H1 (cell line): ENCODE results near the gene C20orf96. TPM values are rescaled to one million over a fixed set of nuclear protein-coding genes. Genes with fewer than 3 reads are reported as not detected.

ENCODE experiments used
- EP300 ChIP-seq, 2 experiments: IDR thresholded peaks; 1 replicate in 1 of 2; 2 replicates in 1 of 2; pipeline ENCODE4 v1.6.1; 2011 to 2012; ENCODE audit warnings: low read depth in 2 of 2, low read length in 2 of 2, mild to moderate bottlenecking in 2 of 2, borderline replicate concordance in 1 of 2, inconsistent platforms in 1 of 2, moderate library complexity in 1 of 2
- ZNF274 ChIP-seq: IDR thresholded peaks from 2 replicates; pipeline ENCODE4 v1.7.0; 2012; ENCODE audit warnings: low read length, borderline replicate concordance; ENCODE audit errors: extremely low read depth
- polyA plus RNA-seq, 7 experiments: library from polyadenylated mRNA; depleted of rRNA in 3 of 7; stranded (reverse) in 5 of 7; unstranded in 2 of 7; fragments of >200 nt in 5 of 7; fragments of 200-250 nt in 2 of 7; gene quantifications; 1 replicate in 5 of 7; 2 replicates in 1 of 7; 4 replicates in 1 of 7; pipeline versions ENCODE4 v1.2.1 to v1.2.3, GENCODE V29; 2011 to 2013; ENCODE audit warnings: missing spikeins in 2 of 7, mixed read lengths in 2 of 7
- total RNA-seq: library from RNA; stranded (reverse); fragmentation: NEBNext Ultra II Directional; extraction: Animal tissue kit (Norgen Biotek cat#: 25700); gene quantifications from 2 replicates; pipeline ENCODE4 v1.2.1, GENCODE V29; 2021

The C20orf96 gene
- total and polyA plus RNA-seq, 2 of the 8 experiments (the other 6 are each of a cell fraction or from before 2014, with no cell fraction given): 19.2 to 21.0 TPM

GRCh38 chr20:300345-300990 is 9.9 kb upstream of the C20orf96 start (continued):
- no peak for TF ChIP-seq ZNF274
- no peak for TF ChIP-seq EP300 (IDR thresholded peaks at IDR 0.05; ENCODE audit: borderline replicate concordance in 1 of 2, low read depth in 2 of 2, low read length in 2 of 2)
